IMR-90 (cell line): ENCODE measurements around the gene APC2. TPM values are rescaled to one million over a fixed set of nuclear protein-coding genes. Genes with fewer than 3 reads are reported as not detected.

ENCODE experiments used
- ATAC-seq: fragments of 200-7000 bp; cut with Tn5 transposase; 2 replicates; pipeline ENCODE4 v1.9.1; 2020; ENCODE audit warnings: low read depth, mild to moderate bottlenecking, moderate library complexity
- BruUV-seq: library from RNA; stranded (reverse); fragments of 400-500 nt; replicated peaks from 2 replicates; lab custom pipeline; 2021; lab: Mats Ljungman, UMichigan
- CTCF ChIA-PET: fragments of 300-600 bp; formaldehyde crosslinking; extraction: SDS; loops from one replicate; lab custom pipeline; 2021; ENCODE audit warnings: antibody characterized with exemption; lab: Yijun Ruan, JAX
- POLR2A ChIA-PET: fragments of 300-600 bp; sonication (Branson Sonifier 250); formaldehyde crosslinking; loops from one replicate; lab custom pipeline; 2022; ENCODE audit warnings: antibody characterized with exemption; ENCODE audit not compliant: unreplicated experiment; lab: Charles Lee
- DNase-seq: peaks from one replicate; pipeline ENCODE4 v3.0.0; 2013
- H2AFZ ChIP-seq: replicated peaks from 2 replicates; pipeline ENCODE3; 2013; ENCODE audit warnings: low read length, mild to moderate bottlenecking; ENCODE audit not compliant: poor library complexity
- H2AK5ac ChIP-seq: 2 replicates; pipeline ENCODE4 v1.6.1; 2013; ENCODE audit warnings: low read depth, low read length, inconsistent platforms
- H2AK9ac ChIP-seq: replicated peaks from 2 replicates; pipeline ENCODE3; 2013; ENCODE audit warnings: mild to moderate bottlenecking, low read depth, low read length, moderate library complexity; ENCODE audit not compliant: poor library complexity
- H2BK120ac ChIP-seq: 2 replicates; pipeline ENCODE4 v1.6.1; 2013; ENCODE audit warnings: low read depth, low read length, inconsistent platforms
- H2BK15ac ChIP-seq: 3 replicates; pipeline ENCODE4 v1.6.1; 2013; ENCODE audit warnings: low read depth, low read length, inconsistent platforms
- H2BK20ac ChIP-seq: 2 replicates; pipeline ENCODE4 v1.6.1; 2013; ENCODE audit warnings: low read depth, mild to moderate bottlenecking, inconsistent platforms, low read length, moderate library complexity
- H2BK5ac ChIP-seq: 2 replicates; pipeline ENCODE4 v1.6.1; 2013; ENCODE audit warnings: mild to moderate bottlenecking, low read depth, low read length, inconsistent platforms; ENCODE audit not compliant: poor library complexity, severe bottlenecking
- H3K14ac ChIP-seq: replicated peaks from 2 replicates; pipeline ENCODE4 v1.6.1; 2013; ENCODE audit warnings: low read depth, low read length, inconsistent platforms
- H3K18ac ChIP-seq: 2 replicates; pipeline ENCODE4 v1.6.1; 2013; ENCODE audit warnings: low read depth, low read length, control low read depth
- H3K23ac ChIP-seq: 2 replicates; pipeline ENCODE4 v1.6.1; 2013; ENCODE audit warnings: low read depth, low read length, inconsistent platforms
- H3K27ac ChIP-seq: 2 replicates; pipeline ENCODE4 v1.5.1; 2013; ENCODE audit warnings: mild to moderate bottlenecking, control low read depth, low read length; ENCODE audit not compliant: insufficient read depth
- H3K27me3 ChIP-seq: 2 replicates; pipeline ENCODE4 v1.6.1; 2013; ENCODE audit warnings: low read length; ENCODE audit not compliant: control insufficient read depth, insufficient read depth
- H3K36me3 ChIP-seq: 2 replicates; pipeline ENCODE4 v1.6.1; 2013; ENCODE audit warnings: low read length, mixed read lengths; ENCODE audit not compliant: control insufficient read depth, insufficient read depth
- H3K4ac ChIP-seq: 2 replicates; pipeline ENCODE4 v1.6.1; 2013; ENCODE audit warnings: low read depth, low read length, inconsistent platforms
- H3K4me1 ChIP-seq: 2 replicates; pipeline ENCODE4 v1.6.1; 2013; ENCODE audit warnings: low read length, mixed read lengths; ENCODE audit not compliant: control insufficient read depth, insufficient read depth
- H3K4me2 ChIP-seq: 2 replicates; pipeline ENCODE4 v1.6.1; 2013; ENCODE audit warnings: low read depth, mild to moderate bottlenecking, control low read depth, low read length, moderate library complexity
- H3K4me3 ChIP-seq: 2 replicates; pipeline ENCODE4 v1.5.1; 2013; ENCODE audit warnings: low read depth, mild to moderate bottlenecking, control low read depth, low read length, moderate library complexity; ENCODE audit not compliant: insufficient read depth
- H3K56ac ChIP-seq: 2 replicates; pipeline ENCODE4 v1.6.1; 2013; ENCODE audit warnings: low read length, inconsistent platforms; ENCODE audit not compliant: insufficient read depth; ENCODE audit errors: extremely low read depth
- H3K79me1 ChIP-seq, 2 experiments: 2 replicates each; pipeline ENCODE4 v1.6.1; 2013; ENCODE audit warnings: low read length in 2 of 2, inconsistent platforms in 1 of 2, low read depth in 1 of 2
- H3K9ac ChIP-seq: 2 replicates; pipeline ENCODE4 v1.6.1; 2013; ENCODE audit warnings: low read depth, low read length, control low read depth
- H3K9me1 ChIP-seq: 2 replicates; pipeline ENCODE4 v1.6.1; 2013; ENCODE audit warnings: low read length, inconsistent platforms; ENCODE audit not compliant: insufficient read depth
- H3K9me3 ChIP-seq: 2 replicates; pipeline ENCODE4 v1.6.1; 2013; ENCODE audit warnings: low read length; ENCODE audit not compliant: control insufficient read depth, insufficient read depth
- H4K20me1 ChIP-seq: 2 replicates; pipeline ENCODE4 v1.6.1; 2013; ENCODE audit warnings: low read length, inconsistent platforms; ENCODE audit not compliant: insufficient read depth
- H4K5ac ChIP-seq: 2 replicates; pipeline ENCODE4 v1.6.1; 2013; ENCODE audit warnings: mild to moderate bottlenecking, low read depth, low read length, control low read depth
- H4K8ac ChIP-seq, 2 experiments: 2 replicates each; pipeline ENCODE4 v1.6.1; 2013; ENCODE audit warnings: low read depth in 2 of 2, low read length in 2 of 2, control low read depth in 1 of 2, inconsistent platforms in 1 of 2
- H4K91ac ChIP-seq: 2 replicates; pipeline ENCODE4 v1.6.1; 2013; ENCODE audit warnings: low read depth, low read length, inconsistent platforms; ENCODE audit not compliant: insufficient read depth
- BHLHE40 ChIP-seq: fragments of 150-350 bp; IDR thresholded peaks from 2 replicates; pipeline ENCODE4 v1.6.1; 2016; ENCODE audit warnings: mild to moderate bottlenecking, low read depth, low read length
- CHD1 ChIP-seq: IDR thresholded peaks from 2 replicates; pipeline ENCODE4 v1.6.1; 2012; ENCODE audit warnings: low read depth, low read length, improper control_type of control experiment
- FOS ChIP-seq: fragments of 150-350 bp; IDR thresholded peaks from 2 replicates; pipeline ENCODE4 v1.6.1; 2016; ENCODE audit warnings: low read depth, low read length
- MAFK ChIP-seq: IDR thresholded peaks from 2 replicates; pipeline ENCODE4 v1.6.1; 2012; ENCODE audit warnings: low read depth, low read length, improper control_type of control experiment
- MXI1 ChIP-seq: IDR thresholded peaks from 2 replicates; pipeline ENCODE4 v1.6.1; 2012; ENCODE audit warnings: low read depth, mild to moderate bottlenecking, low read length, moderate library complexity, borderline replicate concordance
- NFE2L2 ChIP-seq: fragments of 150-350 bp; IDR thresholded peaks from 2 replicates; pipeline ENCODE4 v1.6.1; 2016; ENCODE audit warnings: low read depth, mild to moderate bottlenecking, low read length
- POLR2A ChIP-seq: IDR thresholded peaks from 2 replicates; pipeline ENCODE4 v1.6.1; 2012; ENCODE audit warnings: mild to moderate bottlenecking, low read depth, low read length
- RAD21 ChIP-seq: IDR thresholded peaks from 2 replicates; pipeline ENCODE4 v1.6.1; 2012; ENCODE audit warnings: low read length, improper control_type of control experiment
- RCOR1 ChIP-seq: IDR thresholded peaks from 2 replicates; pipeline ENCODE4 v1.6.1; 2012; ENCODE audit warnings: mild to moderate bottlenecking, low read length, improper control_type of control experiment; ENCODE audit not compliant: insufficient replicate concordance
- SMC3 ChIP-seq: fragments of 150-350 bp; IDR thresholded peaks from 2 replicates; pipeline ENCODE4 v1.6.1; 2016; ENCODE audit warnings: low read depth, mild to moderate bottlenecking, antibody characterized with exemption, low read length, moderate library complexity
- WGBS, 2 experiments: methylation state at CpG; one replicate each; pipeline versions ENCODE4 v1.1.5 to v1.1.7; 2013; ENCODE audit warnings: missing lambda C conversion rate in 2 of 2; ENCODE audit not compliant: insufficient read length in 1 of 2; ENCODE audit errors: extremely low coverage in 2 of 2; 5-methylcytosine and 5-hydroxymethylcytosine counted together
- dilution Hi-C: fragments of 300-500 bp; cut with HindIII; formaldehyde crosslinking; loops from one replicate; pipeline ENCODE4 v1.14.3; 2018; ENCODE audit warnings: low sequenced_read_pairs; ENCODE audit not compliant: unreplicated experiment
- in situ Hi-C: fragments of 300-500 bp; cut with MboI; formaldehyde crosslinking; loops from 3 replicates; pipeline ENCODE4 v1.14.3; 2019; ENCODE audit warnings: low sequenced_read_pairs, inconsistent platforms, mixed read lengths
- intact Hi-C: fragments of 100-400 bp; cut with micrococcal nuclease; formaldehyde crosslinking; loops from 2 replicates; pipeline ENCODE4 v1.10.0; 2022
- polyA plus RNA-seq, 3 experiments: library from polyadenylated mRNA; depleted of rRNA; stranded (reverse); fragments of >200 nt; gene quantifications; 2 replicates each; pipeline ENCODE4 v1.2.3, GENCODE V29; 2012; ENCODE audit warnings: low replicate concordance in 1 of 3
- total RNA-seq: library from RNA; depleted of rRNA; stranded (reverse); fragments of >200 nt; gene quantifications from 2 replicates; pipeline ENCODE4 v1.2.3, GENCODE V29; 2012
- TF ChIP-seq, protein P1 (sequence below): fragments of 150-350 bp; IDR thresholded peaks from 2 replicates; pipeline ENCODE4 v1.6.1; 2017; ENCODE audit warnings: mild to moderate bottlenecking, antibody characterized with exemption, low read length, low read depth
- TF ChIP-seq, protein P2 (sequence below): conservative IDR thresholded peaks from 2 replicates; pipeline ENCODE4 v1.5.1; 2012; ENCODE audit warnings: mild to moderate bottlenecking, low read depth, low read length, improper control_type of control experiment
- TF ChIP-seq, protein P3 (sequence below): fragments of 150-350 bp; IDR thresholded peaks from 2 replicates; pipeline ENCODE4 v1.6.1; 2016; ENCODE audit warnings: low read depth, mild to moderate bottlenecking, low read length, moderate library complexity, borderline replicate concordance

Gene APC2
- total and polyA plus RNA-seq, 2 of the 4 experiments (the other 2 are of a cell fraction) = 0.36 to 0.41 TPM

DNA sequence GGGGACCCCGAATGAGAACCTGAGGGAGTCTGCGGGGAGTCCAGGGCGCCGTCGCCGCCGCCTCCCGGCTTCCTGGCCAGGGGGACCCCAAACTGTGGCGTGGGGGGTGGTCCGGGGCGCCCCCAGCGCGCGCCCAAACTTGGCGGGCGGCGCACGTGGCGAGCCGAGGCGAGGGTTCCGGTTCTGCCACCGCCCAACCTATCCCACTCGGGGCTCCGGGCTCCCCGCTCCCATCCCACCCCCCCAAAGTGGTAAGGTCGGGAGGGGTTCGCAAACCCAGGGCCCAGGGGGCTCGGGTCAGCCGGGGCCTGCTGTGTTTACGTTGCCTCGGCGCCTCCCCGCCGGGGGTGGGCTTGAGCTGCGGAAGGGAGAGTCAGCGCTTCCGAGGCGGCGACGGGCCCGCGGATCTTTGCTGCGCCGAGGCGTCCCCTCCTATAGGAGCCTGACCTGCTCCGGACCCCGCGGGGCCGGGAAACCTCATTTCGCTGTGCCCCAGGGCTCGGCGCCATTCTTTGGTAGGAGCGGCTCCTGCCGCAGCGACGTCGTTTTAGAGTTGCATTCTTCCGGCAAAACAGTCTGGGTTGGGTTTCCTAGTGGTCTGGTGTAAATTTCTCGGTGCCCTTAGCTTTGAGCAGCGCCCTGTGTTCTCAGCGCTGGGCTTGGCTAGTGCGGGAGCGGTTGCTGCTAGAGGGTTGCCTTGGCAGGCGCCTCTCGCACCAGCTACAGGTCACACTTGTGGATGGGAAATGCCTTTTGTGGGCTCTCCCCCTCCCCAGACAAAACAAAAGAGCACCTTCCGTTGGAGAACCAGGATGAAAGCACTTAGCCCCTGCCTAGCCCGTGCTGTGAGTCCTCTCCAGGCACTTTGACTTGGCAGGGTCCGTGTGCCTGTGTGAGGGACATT, 41.4 kb upstream of the APC2 start:
- Histone ChIP-seq H2BK15ac (no peak overlapping the region), H3K9me3 (no peaks in the 10 kb centered on the region), H2AFZ (peak overlapping the region; percentile 40), H4K20me1 (peaks cover 56% of the 10 kb centered on the region), H3K27ac (peak overlapping the region; percentile 81), H3K36me3 (peaks cover 16% of the 10 kb centered on the region; the same call in 1 of the 2 replicates), H3K4me1 (peaks cover 24% of the 10 kb centered on the region), H3K4me3 (peak overlapping the region; percentile 85), H3K9ac (peak overlapping the region; percentile 69), H4K5ac (no peak overlapping the region), H2BK5ac (peak overlapping the region; percentile 55), H3K27me3 (no peaks in the 10 kb centered on the region), H2BK120ac (no peak overlapping the region), H2AK5ac (peak overlapping the region; percentile 59), H3K4me2 (peak overlapping the region; percentile 93), H2AK9ac (peak overlapping the region; percentile 99), H4K8ac (peak overlapping the region in 1 of 2 experiments; percentile 44; a peak in 1 of 4 replicates), H3K9me1 (peaks cover 8% of the 10 kb centered on the region), H3K18ac (no peak overlapping the region; the same call in 1 of the 2 replicates), H3K14ac (peak overlapping the region; percentile 38), H2BK20ac (no peak overlapping the region), H3K23ac (peak overlapping the region; percentile 82), H3K4ac (peak overlapping the region; percentile 72), H3K79me1 (peaks cover 0 to 39% of the 10 kb centered on the region in 2 experiments; a peak in 2 of 4 replicates), H3K56ac (peak overlapping the region; percentile 46), H4K91ac (peak overlapping the region; percentile 46; the same call in 1 of the 2 replicates)
- DNase-seq (peak; percentile 50), ATAC-seq (peak; percentile 16)
- 0% methylated on average over 7 of the region's 69 CpGs; no CpG with 5 or more reads in 1 of the 2 experiments for WGBS, 2 experiments
- no TSS peak for BruUV-seq
- intact Hi-C loops = loop anchor here (5.0 kb wide), 1 partner anchor 131 kb away; the partner anchor contains the start of gene FAM174C
- ChIA-PET POLR2A (no interaction called here), CTCF (no interaction called here)
- in situ Hi-C loops = no loop called here
- dilution Hi-C loops = no loop called here
- no peak for TF ChIP-seq NFE2L2
- no peak for TF ChIP-seq CHD1
- peak; percentile 82; the same call in 1 of the 2 replicates for TF ChIP-seq MXI1
- TF ChIP-seq RAD21 = no peak
- peak; percentile 72; the same call in 1 of the 2 replicates for TF ChIP-seq POLR2A
- TF ChIP-seq, protein P1, sequence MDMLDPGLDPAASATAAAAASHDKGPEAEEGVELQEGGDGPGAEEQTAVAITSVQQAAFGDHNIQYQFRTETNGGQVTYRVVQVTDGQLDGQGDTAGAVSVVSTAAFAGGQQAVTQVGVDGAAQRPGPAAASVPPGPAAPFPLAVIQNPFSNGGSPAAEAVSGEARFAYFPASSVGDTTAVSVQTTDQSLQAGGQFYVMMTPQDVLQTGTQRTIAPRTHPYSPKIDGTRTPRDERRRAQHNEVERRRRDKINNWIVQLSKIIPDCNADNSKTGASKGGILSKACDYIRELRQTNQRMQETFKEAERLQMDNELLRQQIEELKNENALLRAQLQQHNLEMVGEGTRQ = no peak
- TF ChIP-seq RCOR1 = no peak
- TF ChIP-seq, protein P2, sequence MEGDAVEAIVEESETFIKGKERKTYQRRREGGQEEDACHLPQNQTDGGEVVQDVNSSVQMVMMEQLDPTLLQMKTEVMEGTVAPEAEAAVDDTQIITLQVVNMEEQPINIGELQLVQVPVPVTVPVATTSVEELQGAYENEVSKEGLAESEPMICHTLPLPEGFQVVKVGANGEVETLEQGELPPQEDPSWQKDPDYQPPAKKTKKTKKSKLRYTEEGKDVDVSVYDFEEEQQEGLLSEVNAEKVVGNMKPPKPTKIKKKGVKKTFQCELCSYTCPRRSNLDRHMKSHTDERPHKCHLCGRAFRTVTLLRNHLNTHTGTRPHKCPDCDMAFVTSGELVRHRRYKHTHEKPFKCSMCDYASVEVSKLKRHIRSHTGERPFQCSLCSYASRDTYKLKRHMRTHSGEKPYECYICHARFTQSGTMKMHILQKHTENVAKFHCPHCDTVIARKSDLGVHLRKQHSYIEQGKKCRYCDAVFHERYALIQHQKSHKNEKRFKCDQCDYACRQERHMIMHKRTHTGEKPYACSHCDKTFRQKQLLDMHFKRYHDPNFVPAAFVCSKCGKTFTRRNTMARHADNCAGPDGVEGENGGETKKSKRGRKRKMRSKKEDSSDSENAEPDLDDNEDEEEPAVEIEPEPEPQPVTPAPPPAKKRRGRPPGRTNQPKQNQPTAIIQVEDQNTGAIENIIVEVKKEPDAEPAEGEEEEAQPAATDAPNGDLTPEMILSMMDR = no peak
- no peak for TF ChIP-seq SMC3
- TF ChIP-seq, protein P3, sequence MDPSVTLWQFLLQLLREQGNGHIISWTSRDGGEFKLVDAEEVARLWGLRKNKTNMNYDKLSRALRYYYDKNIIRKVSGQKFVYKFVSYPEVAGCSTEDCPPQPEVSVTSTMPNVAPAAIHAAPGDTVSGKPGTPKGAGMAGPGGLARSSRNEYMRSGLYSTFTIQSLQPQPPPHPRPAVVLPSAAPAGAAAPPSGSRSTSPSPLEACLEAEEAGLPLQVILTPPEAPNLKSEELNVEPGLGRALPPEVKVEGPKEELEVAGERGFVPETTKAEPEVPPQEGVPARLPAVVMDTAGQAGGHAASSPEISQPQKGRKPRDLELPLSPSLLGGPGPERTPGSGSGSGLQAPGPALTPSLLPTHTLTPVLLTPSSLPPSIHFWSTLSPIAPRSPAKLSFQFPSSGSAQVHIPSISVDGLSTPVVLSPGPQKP = no peak
- TF ChIP-seq BHLHE40 = no peak
- no peak for TF ChIP-seq MAFK
- TF ChIP-seq FOS = no peak
